DLD1 (cell line): ENCODE results near the gene HSPG2.

Experiments used
- in situ Hi-C: cut with HindIII; loops from 2 replicates; pipeline ENCODE4 v1.10.0; 2017; ENCODE audit warnings: low sequenced_read_pairs

HSPG2 gene

DNA sequence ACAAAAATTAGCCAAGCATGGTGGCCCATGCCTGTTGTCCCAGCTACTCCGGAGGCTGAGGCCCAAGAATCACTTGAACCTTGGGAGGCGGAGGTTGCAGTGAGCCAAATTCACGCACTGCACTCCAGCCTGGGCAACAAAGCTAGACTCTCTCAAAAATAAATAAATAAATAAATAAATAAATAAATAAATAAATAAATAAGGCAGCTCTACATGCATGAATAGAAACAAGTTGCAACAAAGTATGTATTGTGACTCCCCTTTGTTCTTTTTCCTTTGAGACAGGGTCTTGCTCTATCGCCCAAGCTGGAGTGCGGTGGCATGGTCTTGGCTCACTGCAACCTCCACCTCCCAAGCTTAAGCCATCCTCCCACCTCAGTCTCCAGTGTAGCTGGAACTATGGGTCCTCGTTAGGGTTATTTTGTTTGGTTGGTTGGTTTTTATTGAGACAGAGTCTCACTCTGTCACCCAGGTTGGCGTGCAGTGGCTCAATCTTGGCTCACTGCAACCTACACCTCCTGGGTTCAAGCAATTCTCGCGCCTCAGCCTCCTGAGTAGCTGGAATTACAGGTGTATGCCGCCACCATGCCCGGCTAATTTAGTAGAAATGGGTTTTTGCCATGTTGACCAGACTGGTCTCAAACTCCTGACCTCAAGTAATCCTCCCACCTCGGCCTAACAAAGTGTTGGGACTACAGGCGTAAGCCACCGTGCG is 162.1 kb downstream of the HSPG2 start:
- in situ Hi-C loops = no loop called here

DNA sequence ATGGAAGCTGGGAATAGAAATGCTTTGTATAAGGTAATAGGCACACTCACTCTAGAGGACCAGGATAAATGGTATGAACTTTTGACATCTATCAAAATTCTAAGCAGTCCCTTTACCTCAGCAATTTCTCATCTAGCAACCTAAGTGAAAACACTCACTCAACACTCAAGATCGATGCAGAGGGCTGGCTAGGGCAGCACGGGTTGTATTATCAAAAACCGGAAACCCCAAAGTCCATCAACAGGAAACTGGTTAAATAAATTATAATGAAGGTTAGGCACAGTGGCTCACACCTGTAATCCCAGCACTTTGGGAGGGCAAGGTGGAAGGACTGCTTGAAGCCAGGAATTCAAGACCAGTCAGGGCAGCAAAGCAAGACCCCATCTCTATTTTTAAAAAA is 163.5 kb downstream of the HSPG2 start:
- in situ Hi-C loops = no loop called here
